ENCODE data around the gene CRABP1.

Gene CRABP1

DNA sequence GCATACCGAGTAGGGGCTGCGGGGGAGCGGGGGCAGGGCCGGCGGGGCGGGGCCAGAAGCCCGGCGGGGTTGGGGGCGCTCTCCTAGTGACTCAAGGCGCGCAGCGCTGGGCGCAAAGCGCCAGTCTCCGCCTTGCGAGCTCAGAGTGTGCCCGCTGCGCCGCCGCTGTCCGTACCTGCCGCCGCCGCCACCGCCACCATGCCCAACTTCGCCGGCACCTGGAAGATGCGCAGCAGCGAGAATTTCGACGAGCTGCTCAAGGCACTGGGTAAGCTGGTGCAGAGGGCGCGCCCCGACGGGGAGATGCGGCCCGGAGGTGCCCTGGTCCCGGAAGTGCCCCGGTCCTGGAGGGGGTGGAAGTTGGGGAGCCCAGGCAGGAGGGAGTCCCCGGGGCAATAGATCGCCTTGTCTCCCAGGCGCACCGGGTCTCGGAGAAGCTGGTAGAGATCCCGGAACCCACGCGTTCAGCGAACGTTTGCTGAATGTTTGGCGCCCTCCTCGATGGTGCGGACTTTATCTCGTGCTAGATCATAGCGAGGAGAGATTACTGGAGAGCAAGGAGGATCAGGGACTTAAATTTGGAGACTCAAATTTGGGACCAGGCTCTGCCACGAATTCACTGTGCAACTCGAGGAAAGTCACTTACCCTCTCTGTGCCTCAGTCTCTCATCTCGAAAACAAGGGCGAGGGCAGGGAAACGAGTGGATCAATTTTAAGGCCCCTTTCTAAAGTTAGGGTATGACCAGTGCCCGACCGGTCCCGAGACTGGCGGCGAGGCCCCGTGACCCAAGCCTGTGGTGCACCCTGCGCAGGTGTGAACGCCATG is at the start of gene CRABP1:
TSS of gene CRABP1 (plus strand) at position 123 of the 826 bp plus-strand sequence. CDS start at position 199, 76 bp downstream.
- no peak for DNase-seq (ENCODE audit: low spot score)

DNA sequence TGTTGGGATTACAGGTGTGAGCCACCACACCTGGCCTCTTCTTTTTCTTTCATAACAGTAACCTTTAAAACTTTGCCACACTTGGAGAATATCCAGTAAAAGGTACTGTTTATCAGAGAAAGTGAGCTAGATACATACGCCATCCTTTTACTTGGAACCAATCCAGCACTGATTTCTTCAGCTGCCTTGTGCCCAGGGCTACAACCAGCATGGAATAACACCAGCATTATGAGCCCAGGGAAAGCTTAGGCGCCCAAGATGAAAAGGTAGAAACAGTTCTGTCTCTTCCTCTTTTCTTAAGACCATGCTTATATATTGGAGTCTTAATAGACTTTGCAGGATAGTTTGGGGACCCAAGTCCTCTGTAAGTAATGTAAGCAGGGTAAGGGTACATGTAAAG is 49.1 kb upstream of the CRABP1 start:
- no peak for DNase-seq (ENCODE audit: low spot score)

DNA sequence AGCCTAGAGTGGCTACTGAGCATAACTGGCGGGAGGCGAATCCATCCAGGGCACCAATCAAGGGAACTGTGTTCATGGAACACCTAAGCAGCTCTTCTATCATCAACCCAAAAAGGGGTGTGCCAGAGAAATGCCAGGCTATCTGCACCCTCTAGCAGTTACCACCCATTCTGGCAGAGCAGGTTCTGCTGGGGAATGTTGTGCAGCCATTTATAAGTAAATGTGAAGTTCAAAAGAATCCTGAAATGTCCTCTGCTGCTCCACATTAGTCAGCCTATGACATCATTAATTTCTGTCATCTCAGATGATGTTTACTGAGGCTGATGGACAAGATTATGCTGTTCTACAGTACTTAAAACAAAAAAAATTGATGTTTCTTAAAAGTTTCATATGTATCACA is 48.5 kb upstream of the CRABP1 start:
- DNase-seq (ENCODE audit: low spot score), result no peak

DNA sequence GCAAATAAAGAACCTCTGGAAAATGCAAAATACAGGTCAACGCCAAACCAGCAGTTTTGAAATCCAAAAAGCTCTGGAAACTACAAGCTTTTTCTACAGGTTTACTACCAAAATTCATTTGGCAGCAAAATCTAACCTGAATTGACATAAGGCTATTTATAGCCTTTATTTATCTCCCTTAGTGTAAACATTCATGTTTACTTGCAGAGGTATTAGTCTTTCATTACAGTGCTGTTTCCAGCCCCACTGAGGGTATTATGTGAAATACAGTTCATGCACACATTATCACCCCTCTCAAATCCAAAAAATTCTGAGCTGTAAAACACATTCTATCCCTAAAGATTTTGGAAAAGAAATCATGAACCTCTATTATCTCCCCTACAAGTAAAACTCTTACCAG is 47.9 kb upstream of the CRABP1 start:
- DNase-seq (ENCODE audit: low spot score), result no peak

DNA sequence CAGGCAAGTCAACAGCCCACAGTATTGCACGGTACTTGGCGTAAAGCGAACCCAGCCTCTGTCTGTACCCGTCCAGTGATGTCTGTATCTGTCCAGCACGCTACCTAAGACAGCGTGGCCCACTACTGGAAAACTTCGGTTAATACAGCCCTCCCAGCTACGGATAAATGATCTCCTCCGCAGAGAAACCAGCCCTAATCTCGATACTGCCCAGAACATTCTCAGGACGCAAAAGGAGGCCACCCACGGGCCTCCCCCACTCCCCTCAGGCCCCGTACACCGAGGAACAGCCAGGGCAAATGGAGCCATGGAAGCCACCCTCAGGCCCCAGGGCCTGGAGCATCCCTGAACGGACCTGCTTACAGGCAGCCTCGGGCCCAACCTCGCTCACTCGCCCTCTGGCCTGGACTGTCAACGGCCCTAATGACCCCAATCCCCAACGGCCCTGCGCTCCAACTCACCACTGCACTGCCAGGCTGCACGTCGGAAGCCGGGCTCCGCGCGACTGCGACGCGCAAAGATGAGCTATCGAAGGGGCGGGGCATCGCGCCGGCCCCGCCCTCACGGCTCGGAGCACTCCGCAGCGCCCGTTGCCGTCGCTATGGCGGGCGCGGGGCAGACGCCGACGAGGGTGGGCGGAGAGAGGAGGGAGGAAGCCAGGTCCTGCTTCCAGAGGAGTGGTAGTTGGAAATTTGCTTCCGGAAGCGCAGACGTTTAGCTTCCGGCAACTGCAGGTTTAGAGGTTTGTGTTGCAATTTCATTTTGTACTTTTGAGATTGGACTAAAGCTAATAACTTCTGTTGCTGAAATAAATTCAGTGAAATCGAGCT is 40.8 kb upstream of the CRABP1 start, which contains the start of gene SKIC8:
TSS of gene SKIC8 (minus strand) at position 509 of the 830 bp plus-strand sequence. CDS start 3,923 bp downstream, outside the sequence.
- peak; percentile 98 for DNase-seq (ENCODE audit: low spot score)

DNA sequence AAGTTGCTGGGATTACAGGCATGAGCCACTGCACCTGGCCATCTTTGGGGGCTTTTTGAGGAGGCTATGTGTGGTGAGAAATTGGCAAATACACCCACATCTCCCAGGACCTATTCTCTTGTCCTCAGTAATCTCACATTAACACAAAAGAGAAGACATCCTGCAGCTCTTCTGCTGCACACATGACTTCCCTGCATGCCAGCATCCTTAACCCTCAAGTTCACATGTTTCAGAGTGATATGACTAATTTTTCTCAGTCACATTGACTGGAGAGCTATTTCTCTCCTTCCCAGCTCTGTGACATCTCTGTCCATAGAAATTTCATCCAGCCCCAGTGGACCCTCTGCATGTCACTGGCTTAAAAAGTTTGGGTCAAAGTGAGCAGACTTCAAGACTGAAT is 38.8 kb upstream of the CRABP1 start:
- DNase-seq (ENCODE audit: low spot score), result no peak

DNA sequence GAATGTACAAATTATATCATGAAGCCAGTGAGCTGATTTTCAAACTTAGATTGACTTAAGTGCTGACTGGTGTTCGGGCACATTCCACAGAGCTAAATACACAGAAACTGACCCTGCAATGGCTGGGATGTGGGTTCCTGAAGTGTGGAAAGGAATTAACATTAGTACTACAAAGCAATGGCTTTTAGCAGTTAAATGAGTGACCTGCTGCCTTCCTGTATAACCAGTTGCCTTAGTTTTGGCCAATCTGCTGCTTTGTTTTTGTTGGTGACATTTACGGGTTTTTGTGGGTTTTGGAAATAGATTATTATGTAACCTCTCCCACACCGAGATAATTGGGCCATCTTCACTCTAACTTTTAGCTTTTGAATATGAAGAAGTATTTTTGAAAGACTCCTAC is 38.3 kb upstream of the CRABP1 start:
- DNase-seq (ENCODE audit: low spot score), result no peak

DNA sequence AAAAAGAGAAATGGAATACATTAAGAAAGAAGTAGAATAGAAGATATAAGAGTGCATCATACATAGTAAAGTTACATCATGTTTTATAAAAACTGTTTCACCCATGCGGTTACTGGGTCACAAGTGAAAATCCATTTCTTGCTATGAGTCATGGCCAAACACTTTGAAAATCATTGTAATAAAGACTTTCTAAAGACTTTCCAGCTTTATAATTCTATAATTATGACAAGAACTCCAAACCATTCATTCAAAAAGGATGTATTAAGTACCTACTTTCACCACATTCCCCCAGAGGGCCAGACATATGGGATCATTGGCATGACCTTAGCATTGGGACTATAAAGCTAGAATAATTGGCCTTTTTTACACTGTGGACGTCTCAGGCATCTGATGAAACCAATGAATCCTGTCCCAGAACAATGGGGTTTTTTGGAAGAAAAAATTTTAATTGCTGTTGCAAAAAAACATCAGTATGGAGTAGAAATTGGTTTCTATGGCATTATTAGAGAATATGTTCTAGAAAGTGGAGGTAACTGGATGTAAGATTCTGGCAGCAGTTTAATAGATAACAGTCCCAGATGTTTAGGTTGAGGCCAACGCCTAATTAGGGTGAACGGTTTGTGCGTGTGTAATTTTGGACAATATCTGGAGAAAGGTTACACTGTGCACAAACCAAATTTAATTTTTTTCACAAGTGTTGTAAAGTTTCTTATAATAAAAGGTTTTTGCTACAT is 37.4 kb upstream of the CRABP1 start:
- peak; percentile 34 for DNase-seq (ENCODE audit: low spot score)

DNA sequence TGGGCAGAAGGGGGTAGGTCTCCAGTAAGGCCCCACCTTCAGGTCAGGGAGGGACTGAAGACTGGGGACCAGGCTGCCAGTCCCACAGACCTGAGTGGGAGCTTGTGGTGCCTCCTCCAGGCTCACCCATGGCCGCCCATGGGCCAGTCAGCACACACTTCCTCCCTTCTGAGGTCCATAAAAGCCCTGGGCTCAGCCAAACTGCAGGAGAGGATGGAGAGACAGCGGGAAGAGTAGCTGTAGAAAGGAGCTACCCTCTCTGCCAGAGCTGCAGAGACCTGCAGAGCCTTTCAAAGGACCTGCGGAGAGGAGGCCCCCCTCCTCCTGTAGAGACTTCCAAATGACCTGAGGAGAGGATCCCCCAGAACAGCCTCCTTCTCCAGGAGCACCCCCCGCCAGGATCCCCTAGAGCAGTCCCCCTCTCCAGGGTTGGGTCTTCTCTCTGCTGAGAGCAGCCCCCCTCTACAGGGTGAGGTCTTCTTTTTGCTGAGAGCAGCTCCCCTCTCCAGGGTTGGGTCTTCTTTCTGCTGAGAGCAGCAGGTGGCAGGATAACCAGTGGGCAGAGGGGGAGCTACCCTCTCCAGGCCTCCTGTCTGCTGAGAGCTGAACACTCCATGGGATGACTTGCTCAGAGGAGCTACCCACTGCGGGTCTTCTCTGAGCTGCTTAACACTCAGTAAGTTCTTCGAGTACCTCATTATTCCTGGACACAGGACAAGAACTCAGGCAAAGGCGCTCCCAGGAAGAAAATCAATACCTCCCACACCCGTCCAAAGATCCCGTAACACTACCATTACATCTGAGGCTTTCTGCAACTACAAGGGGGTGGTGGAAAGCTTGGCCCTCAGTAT is 35.7 kb upstream of the CRABP1 start:
- DNase-seq (ENCODE audit: low spot score), result no peak

DNA sequence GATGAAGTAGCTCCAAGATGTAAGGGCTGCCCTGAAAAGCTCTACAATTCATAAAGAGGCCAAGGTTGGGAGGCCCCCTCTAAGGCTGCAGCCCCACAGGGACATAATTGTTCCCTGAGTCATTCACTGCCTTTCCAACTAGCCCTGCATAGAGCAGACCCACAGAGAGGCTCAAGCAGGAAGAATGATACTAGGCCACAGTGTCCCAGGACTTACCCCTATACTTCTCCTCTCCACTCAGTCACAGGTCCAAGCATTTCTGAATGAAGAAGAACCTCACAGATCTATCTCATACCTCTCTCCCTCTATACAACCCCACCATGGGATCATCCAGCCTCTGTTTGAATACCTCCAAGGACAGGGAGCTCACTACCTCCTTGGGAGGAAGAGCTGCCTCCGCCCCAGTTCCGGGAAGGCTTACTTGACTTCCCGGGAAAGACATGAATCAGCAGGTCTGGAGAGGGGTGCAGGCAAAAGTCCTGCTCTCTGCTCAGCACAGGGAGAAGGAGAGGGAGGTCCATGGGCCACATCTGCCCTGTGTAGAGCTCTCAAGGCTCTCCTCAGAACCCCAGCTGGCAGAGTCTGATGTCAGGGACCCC is 33.9 kb upstream of the CRABP1 start:
- no peak for DNase-seq (ENCODE audit: low spot score)

DNA sequence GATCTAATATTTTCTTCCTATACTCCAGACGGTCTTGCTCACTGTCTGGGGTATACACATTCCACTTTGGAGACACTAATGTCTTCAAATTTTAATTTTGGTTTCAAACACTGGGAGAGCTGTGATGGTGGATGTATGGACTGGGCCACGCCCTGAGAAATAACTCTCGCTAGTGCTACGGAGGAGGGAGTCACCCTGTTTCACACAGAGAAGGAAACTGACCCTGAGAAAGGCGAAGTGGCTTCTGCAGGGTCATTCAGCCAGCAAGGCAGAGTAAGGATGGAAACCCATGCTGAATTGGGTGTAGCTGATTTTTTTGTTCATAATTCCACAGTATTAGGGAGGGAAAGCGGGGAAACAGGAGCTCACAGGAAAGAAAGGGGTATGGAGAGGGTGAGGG is 32.2 kb upstream of the CRABP1 start:
- DNase-seq (ENCODE audit: low spot score), result no peak

DNA sequence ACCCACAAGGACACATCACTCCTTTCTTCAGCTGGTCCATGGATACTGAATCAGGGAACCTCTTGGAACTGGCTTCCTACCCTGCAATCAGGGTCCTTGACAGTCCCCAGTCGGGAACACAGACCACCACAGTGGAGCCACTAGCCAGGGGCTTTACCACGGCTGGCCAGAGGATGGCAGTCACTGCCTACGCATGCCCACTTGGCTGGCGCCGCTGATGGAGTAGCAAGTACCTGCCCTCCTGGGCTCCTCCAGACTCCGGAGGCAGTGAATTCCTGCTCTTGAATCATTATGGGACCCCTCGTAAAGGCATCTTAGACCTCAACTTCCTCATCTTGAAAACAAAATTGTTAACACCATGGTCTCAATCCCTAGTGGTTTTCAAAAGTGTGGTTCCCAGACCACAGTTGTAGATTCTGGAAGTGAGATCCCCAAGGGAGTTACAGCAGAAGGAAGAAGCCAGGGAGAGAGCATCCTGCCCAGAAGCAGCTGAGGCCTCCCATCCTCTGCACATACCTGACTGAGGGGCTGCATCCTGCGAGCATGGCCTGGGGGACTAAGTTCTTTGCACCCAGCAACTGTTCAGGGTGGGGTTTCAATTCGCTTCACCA is 31.6 kb upstream of the CRABP1 start:
- DNase-seq (ENCODE audit: low spot score), result peak; percentile 74

DNA sequence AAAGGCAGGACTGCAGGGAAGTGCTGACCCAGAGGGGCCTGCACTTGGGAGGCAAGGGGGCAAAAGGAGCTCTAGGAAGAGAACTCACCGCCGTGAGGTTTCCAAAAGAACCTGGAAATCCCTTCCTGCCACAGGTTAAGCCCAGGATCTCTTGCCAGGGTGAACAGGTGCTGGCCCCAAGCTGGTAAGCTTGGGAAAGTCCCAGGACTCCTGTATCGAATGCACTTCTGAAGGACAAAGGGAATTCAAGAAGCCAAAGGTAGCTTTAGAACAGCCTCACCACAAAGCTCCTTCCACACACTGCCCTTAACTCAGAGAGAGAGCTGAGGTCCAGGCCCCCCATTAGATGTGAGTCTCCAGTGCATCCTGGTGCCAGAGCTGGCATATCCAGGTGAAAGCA is 28.9 kb upstream of the CRABP1 start:
- DNase-seq (ENCODE audit: low spot score), result no peak

DNA sequence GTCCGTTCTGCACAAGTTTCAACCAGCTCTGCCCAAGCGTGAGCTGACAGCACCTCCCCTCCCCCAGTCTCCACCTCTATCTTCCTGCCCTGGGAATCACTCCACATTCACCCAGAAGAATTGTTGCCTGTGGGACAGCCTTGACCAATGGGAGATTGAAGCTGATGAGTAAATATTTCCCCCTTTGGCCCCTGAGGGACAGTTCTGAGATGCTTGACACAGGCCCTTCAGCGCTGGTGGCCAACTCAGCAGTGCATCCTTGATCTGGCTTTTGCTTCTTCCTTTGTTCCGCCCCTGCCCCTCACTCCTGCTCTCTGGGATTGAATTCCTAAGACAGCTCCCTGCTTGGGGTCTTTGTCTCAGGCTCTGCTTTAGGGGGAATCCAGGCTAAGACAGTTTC is 27.6 kb upstream of the CRABP1 start:
- no peak for DNase-seq (ENCODE audit: low spot score)

DNA sequence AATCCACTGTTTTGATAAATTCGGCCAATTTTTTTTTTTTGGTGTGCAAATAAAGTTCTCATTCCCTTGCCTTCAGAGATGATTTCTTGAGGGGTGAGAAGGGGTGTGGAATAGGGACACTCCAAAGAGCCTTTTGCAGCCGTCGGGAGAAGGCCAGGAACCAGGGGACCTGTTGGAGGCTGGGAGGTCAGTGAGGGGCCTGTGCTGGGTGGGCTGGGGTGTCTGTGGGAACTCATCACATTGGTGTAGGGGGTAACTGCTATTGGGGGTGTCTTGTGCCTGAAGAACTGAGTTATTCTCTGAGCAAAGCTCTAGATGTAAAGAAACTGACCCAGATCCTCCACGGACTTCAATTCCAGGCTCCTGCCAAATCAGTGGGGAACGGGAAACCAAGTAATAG is 27.2 kb upstream of the CRABP1 start:
- no peak for DNase-seq (ENCODE audit: low spot score)

DNA sequence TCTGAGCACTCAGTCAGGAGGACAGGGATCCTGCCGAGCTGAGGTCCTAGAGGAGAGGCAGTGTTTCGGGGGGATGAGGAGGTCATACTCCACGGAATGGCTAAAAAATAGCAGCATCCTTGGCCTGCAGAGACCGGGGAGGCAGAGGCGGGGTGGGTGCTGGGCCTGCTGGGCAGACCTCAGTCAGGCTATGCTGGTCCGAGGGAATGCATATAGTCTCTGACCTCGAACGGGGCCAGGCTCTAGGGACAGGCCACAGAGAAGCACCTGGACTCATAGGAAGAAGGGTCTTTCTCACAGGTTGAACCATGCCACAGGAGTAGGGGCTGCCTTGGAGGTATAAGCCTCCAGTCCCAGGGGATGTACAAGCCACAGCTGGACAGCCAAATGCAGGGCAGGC is 26.8 kb upstream of the CRABP1 start:
- no peak for DNase-seq (ENCODE audit: low spot score)

DNA sequence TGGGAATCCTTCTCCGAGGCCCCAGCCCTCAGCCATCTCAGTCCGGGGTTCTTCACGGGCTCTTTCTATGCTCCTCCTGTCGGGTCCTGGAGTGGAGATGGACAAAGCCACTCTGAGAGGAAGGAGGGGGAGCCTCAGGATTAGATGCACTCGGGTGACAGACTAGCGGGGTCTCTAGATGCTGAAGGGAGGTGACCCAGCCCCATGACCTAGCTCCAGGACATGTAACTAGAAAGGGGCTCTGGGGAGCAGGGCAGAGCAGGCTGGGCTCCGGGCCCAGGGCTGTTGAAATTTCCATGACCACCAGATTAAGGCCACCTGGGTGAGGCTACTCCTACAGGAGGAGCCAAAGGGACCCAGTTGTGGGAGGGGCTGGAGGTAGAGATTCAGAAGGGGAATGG is 26.0 kb upstream of the CRABP1 start:
- DNase-seq (ENCODE audit: low spot score), result no peak

DNA sequence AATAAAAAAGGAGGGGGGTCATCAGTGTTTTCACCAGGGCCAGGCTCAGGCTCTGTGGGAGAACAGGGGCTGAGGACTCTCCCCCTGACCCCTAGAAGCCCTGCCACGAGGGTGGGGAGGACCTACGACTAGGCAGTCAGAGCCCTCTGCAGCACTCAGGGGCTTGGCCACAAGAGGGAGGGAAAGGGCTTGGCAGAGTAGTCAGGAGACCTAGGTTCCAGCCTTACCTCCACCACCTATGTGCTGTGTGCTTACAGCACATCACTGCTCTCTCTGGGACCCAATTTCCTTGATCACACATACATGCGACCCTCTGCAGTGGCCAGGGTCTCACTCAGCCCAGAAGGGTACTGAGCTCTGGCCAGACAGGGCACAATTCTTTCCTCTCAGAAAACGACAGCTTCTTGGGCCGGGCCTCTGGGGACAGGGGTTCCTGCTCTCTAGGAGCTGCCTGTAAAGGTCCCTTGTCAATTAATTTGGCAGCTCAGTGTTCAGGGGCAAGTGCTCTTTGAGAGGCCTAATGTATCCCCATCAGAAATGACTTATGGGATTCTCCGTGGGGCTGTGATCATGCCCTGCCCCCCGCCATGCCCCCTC is 24.4 kb upstream of the CRABP1 start:
- DNase-seq (ENCODE audit: low spot score), result no peak

DNA sequence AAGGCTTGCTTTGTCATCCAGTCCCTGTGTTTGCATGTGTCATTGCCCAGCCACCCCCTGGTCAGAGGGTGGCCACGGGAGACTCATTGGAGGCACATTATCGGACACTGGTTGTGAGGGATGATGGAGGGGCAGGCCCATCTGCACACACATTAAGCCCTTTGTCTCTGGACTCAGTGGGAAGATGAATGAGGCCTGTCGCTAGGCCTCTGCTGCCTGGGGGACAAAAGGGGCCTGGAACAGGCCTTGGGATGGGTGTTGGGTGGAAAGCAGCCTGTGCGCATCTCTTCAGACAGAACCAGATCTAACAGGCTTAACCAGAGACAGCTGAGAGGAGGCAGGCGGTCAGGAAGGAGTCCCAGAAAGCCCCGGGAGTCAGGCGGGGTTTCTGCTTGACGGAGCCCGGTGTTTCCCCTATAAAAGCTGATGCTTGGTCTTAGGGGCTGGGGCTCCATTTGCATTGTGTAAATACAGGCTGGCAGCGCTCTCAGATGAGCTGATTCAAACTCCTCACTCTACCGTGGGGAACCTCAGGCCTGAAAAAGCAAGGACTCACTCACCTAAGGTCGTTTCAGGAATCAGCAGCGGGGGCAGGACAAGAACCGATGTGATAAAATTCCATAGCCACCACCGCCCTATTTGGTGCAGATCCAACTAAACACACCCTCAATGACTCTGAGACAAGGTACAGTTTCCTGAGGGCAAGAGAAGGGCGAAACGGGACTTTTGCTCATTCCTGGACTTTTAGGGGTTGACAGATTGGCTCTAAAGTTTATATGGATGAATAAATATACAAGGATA is 23.7 kb upstream of the CRABP1 start:
- DNase-seq (ENCODE audit: low spot score), result peak; percentile 63
